HepG2 (cell line): Measurements from ENCODE around the gene B3GALNT1. TPM values are rescaled to one million over a fixed set of nuclear protein-coding genes. Genes with fewer than 3 reads are reported as not detected.

ENCODE experiments used
- ATAC-seq: fragments of 200-7000 bp; cut with Tn5 transposase; 3 replicates; pipeline ENCODE4 v1.9.1; 2020; ENCODE audit warnings: mild to moderate bottlenecking, moderate library complexity
- BruUV-seq: library from RNA; stranded (reverse); fragments of 400-500 nt; replicated peaks from 2 replicates; lab custom pipeline; 2021; lab: Mats Ljungman, UMichigan
- CTCF ChIA-PET: fragments of 300-600 bp; formaldehyde crosslinking; extraction: SDS; loops from one replicate; lab custom pipeline; 2021; ENCODE audit warnings: low total read pairs, inconsistent platforms, low intra/inter-chr PET ratio; lab: Yijun Ruan, JAX
- POLR2A ChIA-PET: fragments of 350-600 bp; sonication (Branson Sonifier 250); formaldehyde crosslinking; loops from one replicate; lab custom pipeline; 2020; ENCODE audit warnings: antibody characterized with exemption, inconsistent platforms; lab: Yijun Ruan, JAX
- DNase-seq: peaks from one replicate; pipeline ENCODE4 v3.0.0-alpha.2; 2015; ENCODE audit warnings: low spot score
- FAIRE-seq: peaks from 3 replicates; lab custom pipeline; 2011; peaks lifted over from hg19 to GRCh38; lab: Jason Lieb, UNC
- H2AFZ ChIP-seq: one replicate; pipeline ENCODE4 v1.6.1; 2011; ENCODE audit warnings: low read length, inconsistent platforms
- H3K27ac ChIP-seq: fragments of 300-600 bp; 3 replicates; pipeline ENCODE4 v1.8.0; 2011; ENCODE audit warnings: mixed run types, mild to moderate bottlenecking, mixed read lengths, low read length, inconsistent platforms; ENCODE audit not compliant: insufficient read depth; ENCODE audit errors: extremely low read length
- H3K27me3 ChIP-seq, 2 experiments: fragments of 200-600 bp in 1 of 2; 2 replicates in 1 of 2; 3 replicates in 1 of 2; pipeline versions ENCODE4 v1.6.0 to v1.8.0; 2011; ENCODE audit warnings: low read length in 2 of 2, mild to moderate bottlenecking in 2 of 2, moderate library complexity in 2 of 2, inconsistent platforms in 1 of 2; ENCODE audit not compliant: insufficient read depth in 2 of 2, control insufficient read depth in 1 of 2
- H3K36me3 ChIP-seq, 2 experiments: fragments of 200-600 bp in 1 of 2; replicated peaks in 1 of 2; 2 replicates in 1 of 2; 3 replicates in 1 of 2; pipeline versions ENCODE4 v1.5.1 to v1.8.0; 2011; ENCODE audit warnings: low read length in 2 of 2, inconsistent platforms in 1 of 2; ENCODE audit not compliant: insufficient read depth in 2 of 2, control insufficient read depth in 1 of 2
- H3K4me1 ChIP-seq: 2 replicates; pipeline ENCODE4 v1.5.1; 2012; ENCODE audit warnings: low read length, inconsistent platforms; ENCODE audit not compliant: insufficient read depth
- H3K4me2 ChIP-seq: 2 replicates; pipeline ENCODE4 v1.6.0; 2011; ENCODE audit warnings: low read depth, low read length, inconsistent platforms
- H3K4me3 ChIP-seq, 3 experiments: fragments of 200-600 bp in 1 of 3; sonication (generic), shearing (Covaris generic) in 1 of 3; replicated peaks in 1 of 3; 2 replicates each; pipeline ENCODE4 v1.5.1; 2011 to 2016; ENCODE audit warnings: low read length in 3 of 3, inconsistent platforms in 2 of 3, low read depth in 2 of 3, mild to moderate bottlenecking in 2 of 3, control low read depth in 1 of 3, mixed read lengths in 1 of 3; ENCODE audit not compliant: insufficient read depth in 1 of 3
- H3K79me2 ChIP-seq: one replicate; pipeline ENCODE4 v1.6.1; 2011; ENCODE audit warnings: low read length, inconsistent platforms; ENCODE audit not compliant: insufficient read depth
- H3K9ac ChIP-seq: 2 replicates; pipeline ENCODE4 v1.6.0; 2011; ENCODE audit warnings: mild to moderate bottlenecking, low read depth, low read length, inconsistent platforms; ENCODE audit not compliant: insufficient read depth
- H3K9me3 ChIP-seq: 2 replicates; pipeline ENCODE4 v1.5.1; 2012; ENCODE audit warnings: mild to moderate bottlenecking, low read length
- H4K20me1 ChIP-seq: 2 replicates; pipeline ENCODE4 v1.6.0; 2011; ENCODE audit warnings: inconsistent platforms, mild to moderate bottlenecking, low read length, moderate library complexity; ENCODE audit not compliant: insufficient read depth
- AKAP8 ChIP-seq: sonication (generic); formaldehyde crosslinking; IDR thresholded peaks from 2 replicates; pipeline ENCODE4 v1.5.1; 2020; ENCODE audit warnings: mild to moderate bottlenecking, missing genetic modification reagents
- ELF1 ChIP-seq: sonication (generic); formaldehyde crosslinking; IDR thresholded peaks from 2 replicates; pipeline ENCODE4 v1.4.0; 2020; ENCODE audit warnings: missing genetic modification reagents
- ERF ChIP-seq: IDR thresholded peaks from 2 replicates; pipeline ENCODE4 v1.6.1; 2018; ENCODE audit warnings: missing biosample characterization, missing genetic modification reagents
- MAFK ChIP-seq, 2 experiments: IDR thresholded peaks in 1 of 2; conservative IDR thresholded peaks in 1 of 2; 2 replicates each; pipeline ENCODE4 v1.6.1; 2011; ENCODE audit warnings: improper control_type of control experiment in 2 of 2, low read length in 2 of 2
- POLR2AphosphoS5 ChIP-seq: IDR thresholded peaks from 2 replicates; pipeline ENCODE4 v1.6.1; 2012; ENCODE audit warnings: low read depth, low read length
- RORA ChIP-seq: sonication (generic); formaldehyde crosslinking; IDR thresholded peaks from 2 replicates; pipeline ENCODE4 v1.5.0; 2020; ENCODE audit warnings: mild to moderate bottlenecking, missing genetic modification reagents, moderate library complexity
- ZFX ChIP-seq: sonication (generic); formaldehyde crosslinking; IDR thresholded peaks from 2 replicates; pipeline ENCODE4 v1.4.0; 2020; ENCODE audit warnings: mild to moderate bottlenecking, low read depth, missing genetic modification reagents, moderate library complexity
- ZNF441 ChIP-seq: sonication (generic); formaldehyde crosslinking; IDR thresholded peaks from 2 replicates; pipeline ENCODE4 v1.7.0; 2021; ENCODE audit warnings: missing genetic modification reagents, borderline replicate concordance
- ZNF543 ChIP-seq: sonication (generic); formaldehyde crosslinking; IDR thresholded peaks from 2 replicates; pipeline ENCODE4 v1.4.0; 2020; ENCODE audit warnings: mild to moderate bottlenecking, missing genetic modification reagents
- ZNF839 ChIP-seq: sonication (generic); formaldehyde crosslinking; IDR thresholded peaks from 2 replicates; pipeline ENCODE4 v1.4.0; 2020; ENCODE audit warnings: missing genetic modification reagents, mild to moderate bottlenecking, borderline replicate concordance
- ZNF883 ChIP-seq: sonication (generic); formaldehyde crosslinking; IDR thresholded peaks from 2 replicates; pipeline ENCODE4 v1.5.1; 2020; ENCODE audit warnings: mild to moderate bottlenecking, missing genetic modification reagents; ENCODE audit errors: not compliant biosample characterization
- in situ Hi-C: cut with HindIII; loops from 2 replicates; pipeline ENCODE4 v1.10.0; 2017; ENCODE audit warnings: low pct_unique_long_range_greater_than_20kb; ENCODE audit not compliant: extremely low pct_ligation_motif_present
- intact Hi-C: fragments of 100-400 bp; cut with micrococcal nuclease; formaldehyde crosslinking; loops from one replicate; pipeline ENCODE4 v1.10.0; 2022; ENCODE audit not compliant: unreplicated experiment
- polyA plus RNA-seq, 8 experiments: library from polyadenylated mRNA; depleted of rRNA in 3 of 8; stranded (reverse) in 7 of 8; unstranded in 1 of 8; fragments of >200 nt; fragmentation: Illumina TruSeq in 4 of 8; extraction: Trizol in 4 of 8; gene quantifications; 2 replicates each; pipeline versions ENCODE4 v1.2.1 to v1.2.3, GENCODE V29; 2011 to 2016; ENCODE audit warnings: low read depth in 4 of 8, missing spikeins in 1 of 8, mixed read lengths in 1 of 8; ENCODE audit not compliant: insufficient read depth in 1 of 8
- total RNA-seq, 5 experiments: library from RNA; depleted of rRNA; stranded (reverse); fragments of >200 nt; fragmentation: Illumina TruSeq; extraction: Trizol; gene quantifications; 2 replicates each; pipeline ENCODE4 v1.2.3, GENCODE V29; 2016; ENCODE audit warnings: low read depth in 1 of 5
- TF ChIP-seq, protein P1 (sequence below): sonication (generic); formaldehyde crosslinking; IDR thresholded peaks from 2 replicates; pipeline ENCODE4 v1.9.0; 2021; ENCODE audit warnings: missing genetic modification reagents, borderline replicate concordance
- TF ChIP-seq, protein P2 (sequence below): sonication (generic); formaldehyde crosslinking; IDR thresholded peaks from 2 replicates; pipeline ENCODE4 v1.8.1; 2023; ENCODE audit warnings: missing genetic modification reagents, mild to moderate bottlenecking, borderline replicate concordance
- TF ChIP-seq, protein P3 (sequence below): sonication (generic); formaldehyde crosslinking; IDR thresholded peaks from 2 replicates; pipeline ENCODE4 v1.4.0; 2020; ENCODE audit warnings: missing genetic modification reagents, borderline replicate concordance

Gene B3GALNT1
- total and polyA plus RNA-seq, 2 of the 13 experiments (the other 11 are each of a cell fraction or from before 2014, with no cell fraction given), result not detected

DNA sequence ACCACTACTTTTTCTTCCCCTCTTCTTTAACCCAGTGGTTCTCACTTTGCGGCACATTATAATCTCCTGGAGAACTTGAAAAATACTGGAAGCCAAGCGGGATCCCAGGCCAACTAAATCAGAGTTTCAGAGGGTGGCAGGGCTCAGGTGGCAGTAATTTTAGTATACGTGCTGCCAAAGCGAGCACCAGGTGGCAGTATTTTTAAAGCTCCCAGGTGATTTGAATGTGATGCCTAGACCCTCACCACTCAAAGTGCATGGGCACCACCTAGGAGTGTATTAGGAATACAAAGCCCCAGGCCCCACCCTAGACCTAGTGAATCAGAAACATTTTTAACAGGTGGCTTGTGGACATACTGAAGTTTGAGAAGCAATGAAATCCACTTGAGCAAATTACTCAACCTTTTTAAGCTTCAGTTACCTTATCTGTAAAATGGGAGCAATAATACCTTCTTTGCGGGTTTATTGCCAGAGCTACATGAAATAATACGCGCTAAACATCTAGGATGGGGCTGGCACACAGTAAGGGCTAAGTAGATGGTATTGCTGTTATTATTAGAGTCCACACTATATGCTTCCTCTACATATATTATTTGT is 8.3 kb downstream of the B3GALNT1 start (continued):
- TF ChIP-seq, protein P1, sequence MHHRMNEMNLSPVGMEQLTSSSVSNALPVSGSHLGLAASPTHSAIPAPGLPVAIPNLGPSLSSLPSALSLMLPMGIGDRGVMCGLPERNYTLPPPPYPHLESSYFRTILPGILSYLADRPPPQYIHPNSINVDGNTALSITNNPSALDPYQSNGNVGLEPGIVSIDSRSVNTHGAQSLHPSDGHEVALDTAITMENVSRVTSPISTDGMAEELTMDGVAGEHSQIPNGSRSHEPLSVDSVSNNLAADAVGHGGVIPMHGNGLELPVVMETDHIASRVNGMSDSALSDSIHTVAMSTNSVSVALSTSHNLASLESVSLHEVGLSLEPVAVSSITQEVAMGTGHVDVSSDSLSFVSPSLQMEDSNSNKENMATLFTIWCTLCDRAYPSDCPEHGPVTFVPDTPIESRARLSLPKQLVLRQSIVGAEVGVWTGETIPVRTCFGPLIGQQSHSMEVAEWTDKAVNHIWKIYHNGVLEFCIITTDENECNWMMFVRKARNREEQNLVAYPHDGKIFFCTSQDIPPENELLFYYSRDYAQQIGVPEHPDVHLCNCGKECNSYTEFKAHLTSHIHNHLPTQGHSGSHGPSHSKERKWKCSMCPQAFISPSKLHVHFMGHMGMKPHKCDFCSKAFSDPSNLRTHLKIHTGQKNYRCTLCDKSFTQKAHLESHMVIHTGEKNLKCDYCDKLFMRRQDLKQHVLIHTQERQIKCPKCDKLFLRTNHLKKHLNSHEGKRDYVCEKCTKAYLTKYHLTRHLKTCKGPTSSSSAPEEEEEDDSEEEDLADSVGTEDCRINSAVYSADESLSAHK (CRISPR knock-in tag), result no peak
- no peak for TF ChIP-seq ZNF883 (CRISPR knock-in tag)

DNA sequence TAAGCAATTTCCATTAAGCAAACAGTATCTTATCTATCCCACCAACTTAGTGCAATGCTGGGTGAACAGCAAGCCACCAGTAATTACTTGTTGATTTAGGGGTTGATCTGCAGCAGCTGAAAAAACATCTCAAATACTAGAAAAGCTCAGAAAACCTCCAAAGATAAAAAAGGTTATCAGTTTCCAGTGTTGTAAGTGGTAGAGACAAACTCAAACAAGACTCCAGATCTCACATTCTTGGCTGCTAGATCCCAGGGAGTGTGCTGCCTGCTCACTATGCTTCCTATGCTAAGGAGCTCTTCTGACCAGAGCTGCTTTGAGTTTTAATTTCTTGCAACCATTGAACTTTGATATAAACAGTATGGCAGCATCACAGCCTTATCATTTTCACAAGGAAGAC is 11.3 kb downstream of the B3GALNT1 start:
- H3K9ac ChIP-seq, result no peak overlapping the region
- H3K4me3 ChIP-seq, result no peak overlapping the region
- POLR2A ChIA-PET, result no interaction called here
- CTCF ChIA-PET, result no interaction called here
- no peak overlapping the region for H3K27ac ChIP-seq
- intact Hi-C loops, result loop anchor here (10.0 kb wide), 1 partner anchor 111 kb away; no protein-coding TSS in a partner anchor
- no peak for DNase-seq
- H3K27me3 ChIP-seq, result no peaks in the 10 kb centered on the region
- in situ Hi-C loops, result loop anchor here (10.0 kb wide), 1 partner anchor 181 kb away; no protein-coding TSS in a partner anchor
- ATAC-seq, result no peak
- no peak for FAIRE-seq
- no peaks in the 10 kb centered on the region for H3K4me1 ChIP-seq
- no TSS peak for BruUV-seq
- H2AFZ ChIP-seq, result no peak overlapping the region
- H3K9me3 ChIP-seq, result no peaks in the 10 kb centered on the region
- H3K4me2 ChIP-seq, result no peak overlapping the region
- H3K79me2 ChIP-seq, result no peaks in the 10 kb centered on the region
- H3K36me3 ChIP-seq, result no peaks in the 10 kb centered on the region
- H4K20me1 ChIP-seq, result no peaks in the 10 kb centered on the region
- TF ChIP-seq ZNF441 (CRISPR knock-in tag), result no peak
- no peak for TF ChIP-seq AKAP8
- TF ChIP-seq ZNF543, result no peak
- no peak for TF ChIP-seq POLR2AphosphoS5
- TF ChIP-seq ZNF839 (CRISPR knock-in tag), result no peak
- no peak for TF ChIP-seq ELF1 (CRISPR knock-in tag)
- no peak for TF ChIP-seq ZFX (CRISPR knock-in tag)
- TF ChIP-seq RORA (CRISPR knock-in tag), result no peak
- no peak for TF ChIP-seq ERF (CRISPR knock-in tag)
- TF ChIP-seq MAFK (conservative IDR thresholded peaks at IDR 0.05 in 1 of 2, IDR thresholded peaks at IDR 0.05 in 1 of 2; ENCODE audit: low read length in 2 of 2), result no peak
- TF ChIP-seq, protein P2, sequence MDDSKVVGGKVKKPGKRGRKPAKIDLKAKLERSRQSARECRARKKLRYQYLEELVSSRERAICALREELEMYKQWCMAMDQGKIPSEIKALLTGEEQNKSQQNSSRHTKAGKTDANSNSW (CRISPR knock-in tag), result no peak
- TF ChIP-seq, protein P3, sequence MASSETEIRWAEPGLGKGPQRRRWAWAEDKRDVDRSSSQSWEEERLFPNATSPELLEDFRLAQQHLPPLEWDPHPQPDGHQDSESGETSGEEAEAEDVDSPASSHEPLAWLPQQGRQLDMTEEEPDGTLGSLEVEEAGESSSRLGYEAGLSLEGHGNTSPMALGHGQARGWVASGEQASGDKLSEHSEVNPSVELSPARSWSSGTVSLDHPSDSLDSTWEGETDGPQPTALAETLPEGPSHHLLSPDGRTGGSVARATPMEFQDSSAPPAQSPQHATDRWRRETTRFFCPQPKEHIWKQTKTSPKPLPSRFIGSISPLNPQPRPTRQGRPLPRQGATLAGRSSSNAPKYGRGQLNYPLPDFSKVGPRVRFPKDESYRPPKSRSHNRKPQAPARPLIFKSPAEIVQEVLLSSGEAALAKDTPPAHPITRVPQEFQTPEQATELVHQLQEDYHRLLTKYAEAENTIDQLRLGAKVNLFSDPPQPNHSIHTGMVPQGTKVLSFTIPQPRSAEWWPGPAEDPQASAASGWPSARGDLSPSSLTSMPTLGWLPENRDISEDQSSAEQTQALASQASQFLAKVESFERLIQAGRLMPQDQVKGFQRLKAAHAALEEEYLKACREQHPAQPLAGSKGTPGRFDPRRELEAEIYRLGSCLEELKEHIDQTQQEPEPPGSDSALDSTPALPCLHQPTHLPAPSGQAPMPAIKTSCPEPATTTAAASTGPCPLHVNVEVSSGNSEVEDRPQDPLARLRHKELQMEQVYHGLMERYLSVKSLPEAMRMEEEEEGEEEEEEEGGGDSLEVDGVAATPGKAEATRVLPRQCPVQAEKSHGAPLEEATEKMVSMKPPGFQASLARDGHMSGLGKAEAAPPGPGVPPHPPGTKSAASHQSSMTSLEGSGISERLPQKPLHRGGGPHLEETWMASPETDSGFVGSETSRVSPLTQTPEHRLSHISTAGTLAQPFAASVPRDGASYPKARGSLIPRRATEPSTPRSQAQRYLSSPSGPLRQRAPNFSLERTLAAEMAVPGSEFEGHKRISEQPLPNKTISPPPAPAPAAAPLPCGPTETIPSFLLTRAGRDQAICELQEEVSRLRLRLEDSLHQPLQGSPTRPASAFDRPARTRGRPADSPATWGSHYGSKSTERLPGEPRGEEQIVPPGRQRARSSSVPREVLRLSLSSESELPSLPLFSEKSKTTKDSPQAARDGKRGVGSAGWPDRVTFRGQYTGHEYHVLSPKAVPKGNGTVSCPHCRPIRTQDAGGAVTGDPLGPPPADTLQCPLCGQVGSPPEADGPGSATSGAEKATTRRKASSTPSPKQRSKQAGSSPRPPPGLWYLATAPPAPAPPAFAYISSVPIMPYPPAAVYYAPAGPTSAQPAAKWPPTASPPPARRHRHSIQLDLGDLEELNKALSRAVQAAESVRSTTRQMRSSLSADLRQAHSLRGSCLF (CRISPR knock-in tag), result no peak
